HG02678 (cell line): ENCODE data around the gene ZNF284.
A peak's percentile ranks its signal among the peaks of the same experiment; 100 is the strongest.

ENCODE experiments used
- ATAC-seq: cut with Tn5 transposase; IDR thresholded peaks from one replicate; pipeline ENCODE4 v1.9.1; 2021; ENCODE audit warnings: mild to moderate bottlenecking, moderate library complexity; ENCODE audit not compliant: unreplicated experiment

The ZNF284 gene

DNA sequence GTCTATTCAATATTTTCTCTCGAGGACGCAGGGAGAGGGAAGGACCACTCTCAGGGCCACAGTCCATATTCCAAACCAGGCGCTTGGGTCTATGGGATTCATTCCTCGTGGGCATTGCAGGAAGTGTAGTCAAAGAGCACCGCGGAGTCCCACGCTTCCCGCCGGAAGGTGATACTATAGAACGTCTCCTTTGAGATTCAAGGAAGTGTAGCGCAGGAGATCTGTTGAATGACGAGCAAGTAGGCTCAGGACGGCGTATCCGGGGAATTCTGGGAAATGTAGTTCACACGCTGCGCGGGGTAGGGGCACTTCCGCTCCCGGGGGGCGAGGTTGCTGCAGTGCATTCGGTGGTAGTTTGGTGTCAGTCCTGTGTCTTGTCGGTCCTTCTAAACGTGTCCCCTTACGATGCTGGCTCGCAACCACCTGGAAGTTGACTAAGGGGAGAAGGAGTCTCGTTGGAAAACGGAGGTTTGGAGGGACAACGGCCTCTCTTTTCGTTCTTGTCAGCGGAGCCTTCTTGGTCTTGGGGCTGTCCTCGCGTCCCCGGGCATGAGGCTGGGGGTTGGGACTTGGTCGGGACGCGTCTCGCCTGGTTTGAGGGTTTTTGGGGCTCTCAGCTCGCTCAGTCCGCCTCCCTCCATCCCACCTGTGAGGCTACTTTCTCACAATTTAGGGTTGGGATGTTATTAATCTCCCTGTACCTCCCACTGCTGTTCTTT, at the start of gene ZNF284:
TSS of gene ZNF284 (plus strand) at position 336 of the 719 bp plus-strand sequence. CDS start 4,231 bp downstream, outside the sequence.
- peak; percentile 97 for ATAC-seq

GRCh38 chr19:44024900-44025216, 47.1 kb upstream of the ZNF284 start:
- ATAC-seq = no peak

DNA sequence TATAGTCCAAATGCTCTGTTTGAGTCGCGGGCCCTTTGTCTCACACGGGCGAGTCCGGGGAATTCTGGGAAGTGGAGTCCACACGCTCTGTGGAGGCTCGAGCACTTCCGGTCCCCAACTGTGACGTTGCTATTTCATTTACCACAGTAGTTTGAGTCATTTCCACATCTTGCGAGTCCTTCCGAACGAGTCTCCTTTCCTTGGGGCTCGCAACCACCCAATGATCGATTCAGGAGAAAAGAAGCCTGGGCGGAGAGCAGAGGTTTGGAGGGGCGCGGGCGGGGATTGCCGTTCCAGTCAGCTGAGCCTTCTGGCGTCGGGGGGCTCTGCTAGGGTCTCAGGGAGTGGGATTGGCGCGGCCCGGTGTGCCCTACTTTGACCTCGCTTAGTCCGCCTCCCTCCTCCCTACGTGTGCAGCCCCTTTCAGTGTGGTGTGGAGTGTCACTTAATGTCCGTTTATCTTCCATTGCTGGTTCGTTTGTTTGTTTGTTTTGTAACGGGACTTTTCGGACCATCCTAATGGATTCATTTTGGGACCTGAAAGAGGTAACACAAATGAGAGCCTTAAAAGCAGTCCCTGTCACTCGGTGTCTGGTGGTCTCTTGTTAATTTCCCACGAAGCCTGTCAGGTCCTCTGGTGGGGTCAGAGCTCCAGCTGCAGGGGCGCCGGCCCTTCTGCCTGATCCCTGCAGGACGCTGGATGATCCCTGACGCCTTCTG, 46.6 kb upstream of the ZNF284 start, which contains the start of gene ZNF222:
TSS of gene ZNF222 (plus strand) at position 163 of the 720 bp plus-strand sequence. CDS start at position 221, 58 bp downstream.
- peak; percentile 90 for ATAC-seq

DNA sequence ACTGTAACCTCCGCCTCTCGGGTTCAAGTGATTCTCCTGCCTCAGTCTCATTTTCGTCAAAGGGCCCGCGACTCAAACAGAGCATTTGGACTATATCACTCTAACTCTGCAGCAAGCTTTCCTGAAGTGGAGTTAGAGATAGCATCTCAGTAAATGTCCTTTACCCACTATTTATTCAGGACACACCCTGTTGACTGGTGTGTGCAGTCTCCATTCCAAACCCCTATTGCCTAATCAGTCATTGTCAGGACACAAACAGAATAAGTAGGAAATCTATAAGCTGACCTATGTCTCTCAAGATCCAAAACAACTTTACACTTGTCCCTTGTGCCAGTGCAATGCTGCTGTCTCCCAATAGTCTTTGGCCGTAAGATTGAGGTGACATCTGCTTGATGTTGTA, 45.3 kb upstream of the ZNF284 start:
- ATAC-seq = no peak

DNA sequence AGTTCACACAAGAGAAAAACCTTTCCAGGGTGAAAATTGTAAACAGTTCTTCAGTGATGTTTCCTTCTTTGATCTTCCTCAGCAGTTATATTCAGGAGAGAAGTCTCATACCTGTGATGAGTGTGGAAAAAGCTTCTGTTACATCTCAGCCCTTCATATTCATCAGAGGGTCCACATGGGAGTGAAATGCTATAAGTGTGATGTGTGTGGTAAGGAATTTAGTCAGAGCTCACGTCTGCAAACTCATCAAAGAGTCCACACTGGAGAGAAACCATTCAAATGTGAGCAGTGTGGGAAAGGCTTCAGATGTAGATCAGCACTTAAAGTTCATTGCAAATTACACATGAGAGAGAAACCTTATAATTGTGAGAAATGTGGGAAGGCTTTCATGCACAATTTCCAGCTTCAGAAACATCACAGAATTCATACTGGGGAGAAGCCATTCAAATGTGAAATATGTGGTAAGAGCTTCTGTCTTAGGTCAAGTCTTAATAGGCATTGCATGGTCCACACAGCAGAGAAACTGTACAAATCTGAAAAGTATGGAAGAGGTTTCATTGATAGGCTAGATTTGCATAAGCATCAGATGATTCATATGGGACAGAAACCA, 39.9 kb upstream of the ZNF284 start:
- ATAC-seq = no peak

GRCh38 chr19:44042147-44042546, 29.8 kb upstream of the ZNF284 start:
- ATAC-seq = no peak

DNA sequence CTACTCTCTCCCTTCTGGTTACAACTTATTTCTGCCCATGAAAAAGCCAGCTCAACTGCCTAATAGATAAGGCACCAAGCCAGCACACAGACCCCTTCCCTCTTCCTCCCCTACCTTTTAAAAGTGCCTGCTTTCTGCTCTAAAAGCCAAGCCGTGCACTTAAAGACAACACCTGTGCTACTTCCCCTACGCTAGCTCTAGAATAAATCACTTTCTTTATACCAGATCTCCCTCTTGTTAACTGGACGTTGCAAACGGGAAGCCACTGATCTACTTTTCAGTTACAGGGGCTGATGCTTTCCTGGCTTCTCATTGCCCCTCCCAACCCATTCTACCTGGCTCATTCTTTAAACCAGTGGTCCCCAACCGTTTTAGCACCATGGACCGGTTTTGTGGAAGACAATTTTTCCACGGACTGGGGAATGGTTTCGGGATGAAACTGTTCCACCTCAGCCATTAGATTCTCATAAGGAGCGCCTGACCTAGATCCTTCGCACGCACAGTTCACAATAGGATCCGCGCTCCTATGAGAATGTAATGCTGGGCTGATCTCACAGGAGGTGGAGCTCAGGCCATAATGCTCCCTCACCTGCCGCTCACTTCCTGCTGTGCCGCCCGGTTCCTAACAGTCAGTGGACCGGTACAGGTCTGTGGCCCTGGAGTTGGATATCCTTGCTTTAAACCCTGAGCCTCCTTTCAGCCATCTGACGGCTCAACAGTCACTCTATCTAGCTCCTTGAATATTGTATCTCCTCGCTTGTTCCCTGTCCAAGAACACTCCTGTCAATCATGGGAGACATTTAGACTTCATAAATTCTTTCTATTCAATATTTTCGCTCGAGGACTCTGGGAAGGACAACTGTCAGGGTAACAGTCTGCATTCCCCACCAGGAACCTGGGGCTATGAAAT, 21.0 kb upstream of the ZNF284 start:
- peak; percentile 8 for ATAC-seq

- ATAC-seq = peak; percentile 74
Measured at GRCh38 chr19:44051650-44052402, 20.1 kb upstream of the ZNF284 start, which contains the start of gene ZNF223. Gene ZNF223 (plus strand): TSS chr19:44052036. CDS start chr19:44055177, 3,141 bp downstream.

GRCh38 chr19:44055870-44056269, 16.1 kb upstream of the ZNF284 start:
- no peak for ATAC-seq

- ATAC-seq = no peak
Measured at GRCh38 chr19:44059229-44059628, 12.7 kb upstream of the ZNF284 start.

DNA sequence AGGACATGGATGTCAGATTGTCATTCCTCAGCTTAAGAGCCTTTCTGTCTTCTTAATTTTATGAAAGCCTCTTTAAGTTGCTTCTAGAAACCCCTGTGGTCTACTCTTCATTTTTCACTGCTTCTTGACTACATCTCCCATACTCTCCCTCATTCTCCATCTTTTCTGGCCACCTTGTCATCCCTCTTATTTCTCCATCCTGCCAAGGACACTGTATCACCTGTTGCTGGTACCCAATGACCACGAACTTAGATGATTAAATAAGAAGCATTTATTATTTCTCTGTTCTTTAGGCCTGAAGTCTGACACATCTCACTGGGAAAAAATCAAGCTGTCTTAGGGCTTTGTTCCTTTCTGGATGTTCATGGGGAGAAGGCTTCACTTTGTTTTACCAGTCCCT, 10.9 kb upstream of the ZNF284 start:
- ATAC-seq = no peak

DNA sequence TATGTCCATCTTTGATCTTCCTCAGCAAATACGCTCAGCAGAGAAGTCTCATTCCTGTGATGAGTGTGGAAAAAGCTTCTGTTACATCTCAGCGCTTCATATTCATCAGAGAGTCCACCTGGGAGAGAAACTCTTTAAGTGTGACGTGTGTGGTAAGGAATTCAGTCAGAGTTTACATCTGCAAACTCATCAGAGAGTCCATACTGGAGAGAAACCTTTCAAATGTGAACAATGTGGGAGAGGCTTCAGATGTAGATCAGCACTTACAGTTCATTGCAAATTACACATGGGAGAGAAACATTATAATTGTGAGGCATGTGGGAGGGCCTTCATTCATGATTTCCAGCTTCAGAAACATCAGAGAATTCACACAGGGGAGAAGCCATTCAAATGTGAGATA, 5.7 kb upstream of the ZNF284 start:
- no peak for ATAC-seq

DNA sequence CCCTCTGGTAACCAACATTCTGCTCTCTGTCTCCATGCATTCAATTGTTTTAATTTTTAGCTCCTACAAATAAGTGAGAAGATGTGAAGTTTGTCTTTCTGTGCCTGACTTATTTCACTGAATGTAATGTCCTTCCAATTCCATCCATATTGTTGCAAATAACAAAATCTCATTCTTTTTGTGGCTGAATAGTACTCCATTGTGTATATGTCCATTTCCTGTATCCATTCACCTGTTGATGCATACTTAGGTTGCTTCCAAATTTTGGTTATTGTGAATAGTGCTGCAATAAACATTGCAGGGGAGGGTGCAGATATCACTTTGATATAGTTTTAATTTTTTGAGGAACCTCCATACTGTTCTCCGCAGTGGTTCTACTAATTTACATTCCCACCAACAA, 2.5 kb upstream of the ZNF284 start:
- ATAC-seq = no peak

- ATAC-seq = no peak
Measured at GRCh38 chr19:44072543-44073401, 813 bp downstream of the ZNF284 start.

GRCh38 chr19:44076325-44076724, 4.4 kb downstream of the ZNF284 start:
- no peak for ATAC-seq

- ATAC-seq = no peak
Measured at GRCh38 chr19:44092108-44092507, 20.1 kb downstream of the ZNF284 start.

- peak; percentile 95 for ATAC-seq
Measured at GRCh38 chr19:44093931-44094765, 22.2 kb downstream of the ZNF284 start, which contains the start of gene ZNF224. Gene ZNF224 (plus strand): TSS chr19:44094361. CDS start chr19:44097874, 3,513 bp downstream.

DNA sequence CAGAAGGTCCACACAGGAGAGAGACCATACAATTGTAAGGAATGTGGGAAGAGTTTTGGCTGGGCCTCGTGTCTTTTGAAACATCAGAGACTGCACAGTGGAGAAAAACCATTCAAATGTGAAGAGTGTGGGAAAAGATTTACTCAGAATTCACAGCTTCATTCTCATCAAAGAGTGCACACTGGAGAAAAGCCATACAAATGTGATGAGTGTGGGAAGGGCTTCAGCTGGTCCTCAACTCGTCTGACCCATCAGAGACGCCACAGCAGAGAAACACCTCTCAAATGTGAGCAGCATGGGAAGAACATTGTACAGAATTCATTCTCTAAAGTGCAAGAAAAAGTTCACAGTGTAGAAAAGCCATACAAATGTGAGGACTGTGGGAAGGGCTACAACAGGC, 35.8 kb downstream of the ZNF284 start:
- ATAC-seq = no peak
